LNCaP clone FGC (cell line): ENCODE data around the gene LEAP2.

Source experiments
- DNase-seq: peaks from one replicate; pipeline ENCODE4 v3.0.0-alpha.2; 2011; ENCODE audit warnings: low read depth
- H3K4me3 ChIP-seq: 2 replicates; pipeline ENCODE4 v1.5.1; 2011; ENCODE audit warnings: mild to moderate bottlenecking, low read depth, low read length, control low read depth
- TF ChIP-seq, protein P1 (sequence below): IDR thresholded peaks from 2 replicates; pipeline ENCODE4 v1.5.1; 2012; ENCODE audit warnings: mild to moderate bottlenecking; ENCODE audit not compliant: control insufficient read depth, insufficient read depth; ENCODE audit errors: extremely low read depth

LEAP2 gene

DNA sequence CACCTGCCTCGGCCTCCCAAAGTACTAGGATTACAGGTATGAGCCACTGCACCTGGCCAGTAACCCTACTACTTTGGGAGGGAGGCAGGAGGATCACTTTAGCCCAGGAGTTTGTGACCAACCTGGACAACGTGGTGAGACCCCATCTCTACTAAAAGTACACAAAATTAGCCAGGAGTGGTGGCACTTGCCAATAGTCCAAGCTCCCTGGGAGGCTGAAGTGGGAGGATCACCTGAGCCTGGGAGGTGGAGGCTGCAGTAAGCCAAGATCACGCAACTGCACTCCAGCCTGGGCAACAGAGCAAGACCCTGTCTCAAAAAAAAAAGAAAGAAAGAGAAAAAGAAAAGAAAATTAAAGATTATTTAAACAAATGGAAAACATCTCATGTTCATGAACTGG lies 17.5 kb upstream of the LEAP2 start:
- no peak for DNase-seq

DNA sequence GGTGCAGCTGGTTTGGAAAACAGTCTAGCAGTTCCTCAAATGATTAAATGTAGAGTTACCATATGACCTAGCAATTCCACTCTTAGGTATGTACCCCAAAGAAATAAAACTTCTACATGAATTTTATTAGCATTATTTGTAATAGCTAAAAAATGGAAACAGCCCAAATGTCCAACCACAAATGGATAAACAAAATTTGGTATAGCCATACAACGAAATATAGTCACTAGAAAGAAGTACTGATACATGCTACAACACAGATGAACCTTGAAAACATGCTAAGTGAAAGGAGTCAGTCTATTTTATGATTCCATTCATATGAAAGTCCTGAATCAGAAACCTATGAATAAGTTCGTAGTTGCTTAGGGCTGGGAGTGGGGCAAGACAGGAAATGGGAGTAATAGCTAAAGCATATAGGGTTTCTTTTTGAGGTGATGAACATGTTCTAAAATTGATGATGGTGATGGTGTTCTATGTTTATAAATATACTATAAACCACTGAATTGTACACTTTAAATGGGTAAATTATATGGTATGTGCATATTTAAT lies 13.5 kb upstream of the LEAP2 start:
- no peak overlapping the region for H3K4me3 ChIP-seq
- TF ChIP-seq, protein P1, sequence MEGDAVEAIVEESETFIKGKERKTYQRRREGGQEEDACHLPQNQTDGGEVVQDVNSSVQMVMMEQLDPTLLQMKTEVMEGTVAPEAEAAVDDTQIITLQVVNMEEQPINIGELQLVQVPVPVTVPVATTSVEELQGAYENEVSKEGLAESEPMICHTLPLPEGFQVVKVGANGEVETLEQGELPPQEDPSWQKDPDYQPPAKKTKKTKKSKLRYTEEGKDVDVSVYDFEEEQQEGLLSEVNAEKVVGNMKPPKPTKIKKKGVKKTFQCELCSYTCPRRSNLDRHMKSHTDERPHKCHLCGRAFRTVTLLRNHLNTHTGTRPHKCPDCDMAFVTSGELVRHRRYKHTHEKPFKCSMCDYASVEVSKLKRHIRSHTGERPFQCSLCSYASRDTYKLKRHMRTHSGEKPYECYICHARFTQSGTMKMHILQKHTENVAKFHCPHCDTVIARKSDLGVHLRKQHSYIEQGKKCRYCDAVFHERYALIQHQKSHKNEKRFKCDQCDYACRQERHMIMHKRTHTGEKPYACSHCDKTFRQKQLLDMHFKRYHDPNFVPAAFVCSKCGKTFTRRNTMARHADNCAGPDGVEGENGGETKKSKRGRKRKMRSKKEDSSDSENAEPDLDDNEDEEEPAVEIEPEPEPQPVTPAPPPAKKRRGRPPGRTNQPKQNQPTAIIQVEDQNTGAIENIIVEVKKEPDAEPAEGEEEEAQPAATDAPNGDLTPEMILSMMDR, result no peak
- DNase-seq, result no peak

More for the DNA sequence above, 17.5 kb upstream of the LEAP2 start:
- H3K4me3 ChIP-seq, result no peak overlapping the region
- TF ChIP-seq, protein P1, result no peak

DNA sequence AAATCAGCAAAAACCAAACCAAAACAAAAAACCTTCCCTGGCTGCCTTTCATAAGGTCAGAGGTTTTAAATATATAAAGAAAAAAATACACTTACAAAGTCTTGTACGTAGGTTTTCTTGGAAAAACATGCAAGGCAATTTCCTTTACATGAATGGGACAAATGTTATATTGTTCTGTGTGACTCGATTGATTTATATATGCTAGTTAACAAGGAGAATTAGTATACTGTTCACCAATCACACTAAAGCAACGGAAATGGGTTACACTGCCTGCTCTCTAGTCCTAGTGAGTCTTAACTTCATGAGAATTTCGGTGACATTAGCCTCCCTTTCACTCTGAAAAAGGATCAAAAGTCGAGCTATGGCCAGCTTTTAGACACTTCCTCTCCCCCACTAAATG lies 12.7 kb upstream of the LEAP2 start:
- TF ChIP-seq, protein P1, result no peak
- no peak for DNase-seq
- H3K4me3 ChIP-seq, result no peak overlapping the region

DNA sequence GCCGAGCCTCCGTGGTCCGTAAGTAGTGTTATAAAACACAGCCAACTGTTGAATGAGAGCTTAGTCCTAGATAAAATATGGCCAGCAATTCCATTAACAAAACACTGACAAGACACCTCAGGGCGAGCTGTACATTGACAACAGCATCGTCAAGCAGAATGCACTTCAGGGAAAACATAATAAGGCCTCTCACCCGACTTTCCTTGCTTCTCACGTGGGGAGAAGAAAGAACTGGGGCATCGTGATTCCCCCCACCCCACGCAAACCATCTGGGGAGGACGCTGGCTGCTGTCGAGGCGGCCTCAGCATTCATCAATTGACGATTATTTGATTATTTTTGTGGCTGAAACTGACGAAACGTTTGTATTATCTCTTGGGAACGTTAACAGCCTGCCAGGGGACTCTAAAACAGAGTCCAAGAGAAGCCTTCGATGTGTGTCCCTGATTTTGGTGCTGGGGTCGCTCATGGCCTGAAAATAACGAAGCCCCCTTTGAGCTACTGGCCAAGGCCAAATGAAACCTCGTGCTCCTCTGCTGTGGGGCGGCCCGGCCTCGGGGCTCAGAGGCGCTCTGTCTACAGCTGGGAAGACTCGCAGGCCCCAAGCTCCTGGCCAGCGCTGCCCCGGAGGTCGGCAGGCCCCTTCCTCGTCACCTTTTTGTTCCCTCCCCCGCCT lies 7.7 kb upstream of the LEAP2 start:
- peak overlapping the region; percentile 95 for H3K4me3 ChIP-seq
- TF ChIP-seq, protein P1, result no peak
- no peak for DNase-seq

DNA sequence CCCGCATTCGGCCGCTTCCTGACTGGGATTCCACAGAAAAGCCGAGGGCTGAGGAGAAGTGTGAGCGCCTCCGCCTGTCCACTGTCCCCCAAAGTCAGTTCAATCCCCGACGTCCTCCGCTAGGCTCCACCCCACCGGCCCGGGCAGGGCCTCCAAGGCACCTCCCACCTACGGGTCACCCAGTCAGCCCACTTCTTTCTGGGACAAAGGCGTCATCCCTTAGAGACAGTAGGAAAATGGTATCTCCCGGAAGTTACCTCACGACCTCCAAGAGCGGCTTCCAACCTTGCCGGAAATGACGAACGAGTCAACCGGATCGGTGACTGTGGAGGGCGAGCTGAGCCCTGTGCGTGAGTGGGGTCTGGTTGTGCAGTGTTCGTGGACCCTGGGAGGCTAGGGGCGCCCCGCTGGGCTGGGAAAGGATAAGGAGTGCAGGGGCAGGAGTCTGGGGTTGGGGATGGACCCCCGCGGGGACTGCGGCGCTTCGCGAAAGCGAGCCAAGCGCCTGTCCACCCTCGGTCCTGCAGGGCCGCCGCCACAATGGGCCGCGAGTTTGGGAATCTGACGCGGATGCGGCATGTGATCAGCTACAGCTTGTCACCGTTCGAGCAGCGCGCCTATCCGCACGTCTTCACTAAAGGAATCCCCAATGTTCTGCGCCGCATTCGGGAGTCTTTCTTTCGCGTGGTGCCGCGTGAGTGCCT lies 7.0 kb upstream of the LEAP2 start, which contains the start of the genes GDF9 and UQCRQ:
Gene GDF9 (minus strand): TSS at position 128 of the 704 bp plus-strand sequence. CDS start 1,936 bp downstream, outside the sequence.
Gene UQCRQ (plus strand): TSS at position 301 of the 704 bp plus-strand sequence. CDS start 240 bp downstream, at position 541.
- peak; percentile 100 for DNase-seq
- peak within 1 kb of the TSS; percentile 95 for H3K4me3 ChIP-seq
- TF ChIP-seq, protein P1, result peak; percentile 47

DNA sequence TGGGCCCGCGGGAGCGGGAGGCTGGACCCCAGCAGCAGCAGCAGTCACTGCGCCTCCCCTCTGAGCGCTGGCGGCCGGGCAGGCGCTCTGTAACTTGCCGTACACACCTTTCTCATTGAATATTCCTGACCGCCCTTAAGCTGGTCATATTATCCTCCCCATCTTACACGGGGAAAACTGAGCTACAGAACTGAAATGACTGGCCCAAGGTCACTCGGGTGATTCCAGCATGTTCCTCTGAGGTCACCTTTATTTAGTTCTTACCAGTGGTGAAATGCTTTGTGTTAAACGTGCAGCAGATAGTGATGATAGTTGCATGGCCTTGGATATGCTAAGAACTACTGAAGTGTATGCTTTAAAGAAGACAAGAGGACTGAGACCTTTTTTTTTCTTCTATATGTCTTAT lies 6.4 kb upstream of the LEAP2 start:
- no peak for DNase-seq
- TF ChIP-seq, protein P1, result no peak
- peak overlapping the region; percentile 95 for H3K4me3 ChIP-seq
